H1 (cell line): ENCODE measurements around the gene CCS. TPM values are rescaled to one million over a fixed set of nuclear protein-coding genes. Genes with fewer than 3 reads are reported as not detected.

Experiments used
- CTCF ChIA-PET: fragments of 300-600 bp; sonication (Branson Sonifier 250); formaldehyde crosslinking; loops from one replicate; lab custom pipeline; 2021; ENCODE audit not compliant: partially characterized antibody; lab: Charles Lee
- POLR2A ChIA-PET: fragments of 300-600 bp; sonication (Branson Sonifier 250); formaldehyde crosslinking; loops from one replicate; lab custom pipeline; 2021; ENCODE audit warnings: inconsistent platforms; ENCODE audit not compliant: partially characterized antibody; lab: Charles Lee
- DNase-seq, 2 experiments: peaks; one replicate each; pipeline versions ENCODE4 v3.0.0 to v3.0.0-alpha.2; 2010 to 2022; ENCODE audit warnings: low spot score in 2 of 2, low read depth in 1 of 2, mixed read lengths in 1 of 2
- FAIRE-seq: peaks from 2 replicates; lab custom pipeline; 2011; peaks lifted over from hg19 to GRCh38; lab: Jason Lieb, UNC
- H2AFZ ChIP-seq: 2 replicates; pipeline ENCODE4 v1.8.1; 2012; ENCODE audit warnings: low read length, inconsistent platforms
- H2AK5ac ChIP-seq: 2 replicates; pipeline ENCODE4 v1.6.1; 2013; ENCODE audit warnings: low read depth, low read length
- H2BK120ac ChIP-seq: replicated peaks from 2 replicates; pipeline ENCODE3; 2013; ENCODE audit warnings: low read depth, low read length, inconsistent platforms
- H2BK12ac ChIP-seq: 2 replicates; pipeline ENCODE4 v1.6.1; 2013; ENCODE audit warnings: low read depth, low read length
- H2BK15ac ChIP-seq: 2 replicates; pipeline ENCODE4 v1.6.1; 2013; ENCODE audit warnings: low read length
- H2BK20ac ChIP-seq: 2 replicates; pipeline ENCODE4 v1.6.1; 2013; ENCODE audit warnings: low read length
- H2BK5ac ChIP-seq: 2 replicates; pipeline ENCODE4 v1.6.1; 2013; ENCODE audit warnings: low read depth, low read length
- H3K14ac ChIP-seq: 2 replicates; pipeline ENCODE4 v1.6.1; 2013; ENCODE audit warnings: inconsistent platforms; ENCODE audit not compliant: insufficient read length
- H3K18ac ChIP-seq: 2 replicates; pipeline ENCODE4 v1.6.1; 2013; ENCODE audit warnings: low read length; ENCODE audit errors: extremely low read depth
- H3K23ac ChIP-seq: 2 replicates; pipeline ENCODE4 v1.6.1; 2013; ENCODE audit warnings: inconsistent platforms; ENCODE audit not compliant: insufficient read length
- H3K23me2 ChIP-seq: 2 replicates; pipeline ENCODE4 v1.6.1; 2013; ENCODE audit warnings: low read depth, low read length
- H3K27ac ChIP-seq: 2 replicates; pipeline ENCODE4 v1.6.1; 2011; ENCODE audit warnings: low read depth, low read length, inconsistent platforms
- H3K27me3 ChIP-seq, 4 experiments: replicated peaks in 1 of 4; 1 replicate in 1 of 4; 2 replicates in 3 of 4; pipeline versions ENCODE4 v1.6.1 to v1.8.1; 2011 to 2013; ENCODE audit warnings: low read length in 3 of 4, mild to moderate bottlenecking in 3 of 4, inconsistent platforms in 2 of 4, mixed read lengths in 2 of 4, moderate library complexity in 1 of 4; ENCODE audit not compliant: control insufficient read depth in 3 of 4, insufficient read depth in 3 of 4; ENCODE audit errors: extremely low read depth in 1 of 4
- H3K36me3 ChIP-seq, 4 experiments: 2 replicates each; pipeline versions ENCODE4 v1.6.1 to v1.8.1; 2011 to 2013; ENCODE audit warnings: mild to moderate bottlenecking in 4 of 4, low read length in 3 of 4, moderate library complexity in 2 of 4, control low read depth in 1 of 4, inconsistent platforms in 1 of 4; ENCODE audit not compliant: insufficient read depth in 4 of 4, control insufficient read depth in 2 of 4
- H3K4ac ChIP-seq: replicated peaks from 2 replicates; pipeline ENCODE3; 2013; ENCODE audit warnings: low read length, low read depth, mixed read lengths, inconsistent platforms; ENCODE audit not compliant: insufficient read length
- H3K4me1 ChIP-seq, 4 experiments: replicated peaks in 1 of 4; 1 replicate in 1 of 4; 2 replicates in 3 of 4; pipeline versions ENCODE4 v1.6.1 to v1.8.1; 2011 to 2013; ENCODE audit warnings: low read length in 3 of 4, inconsistent platforms in 2 of 4, mixed read lengths in 1 of 4; ENCODE audit not compliant: insufficient read depth in 4 of 4, control insufficient read depth in 3 of 4
- H3K4me2 ChIP-seq, 2 experiments: 2 replicates each; pipeline versions ENCODE4 v1.6.1 to v1.8.1; 2011 to 2013; ENCODE audit warnings: low read depth in 2 of 2, low read length in 2 of 2, control low read depth in 1 of 2, inconsistent platforms in 1 of 2, mild to moderate bottlenecking in 1 of 2; ENCODE audit not compliant: insufficient read depth in 1 of 2
- H3K4me3 ChIP-seq, 4 experiments: fragments of 200-600, 300-600 bp in 1 of 4; sonication (generic), shearing (Covaris generic), sonication (Bioruptor Twin) in 1 of 4; 2 replicates each; pipeline versions ENCODE4 v1.5.1 to v1.8.1; 2011 to 2016; ENCODE audit warnings: low read length in 4 of 4, low read depth in 3 of 4, control low read depth in 2 of 4, inconsistent platforms in 2 of 4, mild to moderate bottlenecking in 2 of 4, mixed read lengths in 1 of 4, moderate library complexity in 1 of 4; ENCODE audit not compliant: insufficient read depth in 2 of 4; ENCODE audit errors: extremely low read depth in 1 of 4
- H3K56ac ChIP-seq: replicated peaks from 2 replicates; pipeline ENCODE3; 2013; ENCODE audit warnings: low read depth, mild to moderate bottlenecking, mixed read lengths, low read length, inconsistent platforms; ENCODE audit not compliant: insufficient read length
- H3K79me1 ChIP-seq: 2 replicates; pipeline ENCODE4 v1.6.1; 2013; ENCODE audit warnings: low read depth, low read length, control low read depth
- H3K79me2 ChIP-seq, 2 experiments: 2 replicates each; pipeline versions ENCODE4 v1.6.1 to v1.8.1; 2012 to 2013; ENCODE audit warnings: low read length in 2 of 2, mild to moderate bottlenecking in 2 of 2, inconsistent platforms in 1 of 2; ENCODE audit not compliant: insufficient read depth in 2 of 2, control insufficient read depth in 1 of 2
- H3K9ac ChIP-seq, 4 experiments: replicated peaks in 1 of 4; 1 replicate in 1 of 4; 2 replicates in 3 of 4; pipeline versions ENCODE4 v1.6.1 to v1.8.1; 2011 to 2013; ENCODE audit warnings: low read depth in 3 of 4, low read length in 3 of 4, control low read depth in 2 of 4, mild to moderate bottlenecking in 2 of 4, moderate library complexity in 2 of 4, inconsistent platforms in 1 of 4; ENCODE audit errors: extremely low read depth in 1 of 4
- H3K9me3 ChIP-seq, 2 experiments: 2 replicates each; pipeline versions ENCODE4 v1.6.1 to v1.8.1; 2012 to 2013; ENCODE audit warnings: mild to moderate bottlenecking in 2 of 2, moderate library complexity in 2 of 2, control low read depth in 1 of 2, inconsistent platforms in 1 of 2, low read depth in 1 of 2, low read length in 1 of 2, mixed read lengths in 1 of 2; ENCODE audit not compliant: insufficient read depth in 2 of 2
- H4K20me1 ChIP-seq, 2 experiments: replicated peaks in 1 of 2; 2 replicates each; pipeline versions ENCODE3 to v1.8.1; 2011 to 2013; ENCODE audit warnings: inconsistent platforms in 2 of 2, low read length in 2 of 2, mild to moderate bottlenecking in 1 of 2; ENCODE audit not compliant: insufficient read depth in 2 of 2, control insufficient read depth in 1 of 2
- H4K5ac ChIP-seq: 2 replicates; pipeline ENCODE4 v1.6.1; 2013; ENCODE audit warnings: low read length, low read depth, mixed read lengths, inconsistent platforms; ENCODE audit not compliant: insufficient read length
- H4K8ac ChIP-seq: 2 replicates; pipeline ENCODE4 v1.8.0; 2013; ENCODE audit warnings: mild to moderate bottlenecking, moderate library complexity, low read length, inconsistent platforms; ENCODE audit not compliant: insufficient read depth; ENCODE audit errors: extremely low read depth
- H4K91ac ChIP-seq: replicated peaks from 2 replicates; pipeline ENCODE3; 2013; ENCODE audit warnings: low read length, mixed read lengths, inconsistent platforms; ENCODE audit not compliant: insufficient read length
- ASH2L ChIP-seq: fragments of 200-600, 300-600 bp; sonication (generic); IDR thresholded peaks from one replicate; pipeline ENCODE4 v1.7.1; 2017; ENCODE audit warnings: low read length
- BACH1 ChIP-seq: IDR thresholded peaks from 2 replicates; pipeline ENCODE4 v1.6.1; 2012; ENCODE audit warnings: low read length, improper control_type of control experiment
- CBX8 ChIP-seq: fragments of 300-800, 300-1000 bp; sonication (generic); IDR thresholded peaks from 2 replicates; pipeline ENCODE4 v1.7.1; 2016; ENCODE audit warnings: low read depth, low read length, borderline replicate concordance
- CHD1 ChIP-seq: IDR thresholded peaks from 2 replicates; pipeline ENCODE4 v1.6.1; 2012; ENCODE audit warnings: low read depth, low read length, improper control_type of control experiment
- EGR1 ChIP-seq: IDR thresholded peaks from 2 replicates; pipeline ENCODE4 v1.6.1; 2011; ENCODE audit warnings: low read depth, low read length, borderline replicate concordance
- GABPA ChIP-seq: IDR thresholded peaks from 2 replicates; pipeline ENCODE4 v1.6.1; 2011; ENCODE audit warnings: mild to moderate bottlenecking, low read length, moderate library complexity, borderline replicate concordance; ENCODE audit not compliant: insufficient read depth
- NANOG ChIP-seq: IDR thresholded peaks from 2 replicates; pipeline ENCODE4 v1.6.1; 2011; ENCODE audit warnings: low read length, low read depth, mild to moderate bottlenecking, inconsistent platforms; ENCODE audit not compliant: insufficient read depth, poor library complexity, severe bottlenecking
- RBBP5 ChIP-seq: IDR thresholded peaks from 2 replicates; pipeline ENCODE4 v1.7.1; 2012; ENCODE audit warnings: low read depth, mild to moderate bottlenecking, inconsistent platforms, low read length, moderate library complexity, borderline replicate concordance
- RFX5 ChIP-seq: IDR thresholded peaks from 2 replicates; pipeline ENCODE4 v1.6.1; 2011; ENCODE audit warnings: low read depth, low read length, improper control_type of control experiment, borderline replicate concordance
- TAF7 ChIP-seq: optimal IDR thresholded peaks from 2 replicates; pipeline ENCODE3; 2011; ENCODE audit warnings: low read depth, mild to moderate bottlenecking, inconsistent platforms, low read length, moderate library complexity, borderline replicate concordance
- ZNF274 ChIP-seq: IDR thresholded peaks from 2 replicates; pipeline ENCODE4 v1.7.0; 2012; ENCODE audit warnings: low read length, borderline replicate concordance; ENCODE audit errors: extremely low read depth
- WGBS, 2 experiments: shearing (Covaris generic) in 1 of 2; methylation state at CpG; one replicate each; pipeline versions ENCODE4 v1.1.6 to v1.1.7; 2013 to 2015; ENCODE audit warnings: low lambda C conversion rate in 2 of 2, mixed read lengths in 2 of 2, inconsistent platforms in 1 of 2, low coverage in 1 of 2, missing lambda C conversion rate in 1 of 2; ENCODE audit not compliant: insufficient replicate concordance in 2 of 2, insufficient coverage in 1 of 2, insufficient read length in 1 of 2; ENCODE audit errors: extremely low coverage in 1 of 2, missing lambda C conversion rate in 1 of 2; 5-methylcytosine and 5-hydroxymethylcytosine counted together
- polyA plus RNA-seq, 7 experiments: library from polyadenylated mRNA; depleted of rRNA in 3 of 7; stranded (reverse) in 5 of 7; unstranded in 2 of 7; fragments of >200 nt in 5 of 7; fragments of 200-250 nt in 2 of 7; gene quantifications; 1 replicate in 5 of 7; 2 replicates in 1 of 7; 4 replicates in 1 of 7; pipeline versions ENCODE4 v1.2.1 to v1.2.3, GENCODE V29; 2011 to 2013; ENCODE audit warnings: missing spikeins in 2 of 7, mixed read lengths in 2 of 7
- total RNA-seq: library from RNA; stranded (reverse); fragmentation: NEBNext Ultra II Directional; extraction: Animal tissue kit (Norgen Biotek cat#: 25700); gene quantifications from 2 replicates; pipeline ENCODE4 v1.2.1, GENCODE V29; 2021

Gene CCS
- total and polyA plus RNA-seq, 2 of the 8 experiments (the other 6 are each of a cell fraction or from before 2014, with no cell fraction given), result 37.1 to 37.7 TPM

GRCh38 chr11:66579017-66579606 lies 13.9 kb upstream of the CCS start:
- Histone ChIP-seq H3K4ac (no peak overlapping the region), H2BK20ac (no peak overlapping the region), H2AK5ac (no peak overlapping the region), H3K27me3 (peaks cover 0 to 6% (median 1%) of the 10 kb centered on the region in 4 experiments; a peak in 2 of 7 replicates), H2BK12ac (peak overlapping the region; percentile 94; the same call in 1 of the 2 replicates), H2AFZ (peak overlapping the region; percentile 90; the same call in 1 of the 2 replicates), H4K5ac (no peak overlapping the region), H4K91ac (no peak overlapping the region), H3K23ac (no peak overlapping the region), H3K9me3 (peaks cover 2 to 4% of the 10 kb centered on the region in 2 experiments; a peak in 2 of 4 replicates), H2BK15ac (peak overlapping the region; percentile 65), H3K4me3 (no peak overlapping the region), H4K8ac (0 out of 2 replicates have a peak overlapping the region, but pooled peaks have one; percentile 12), H2BK120ac (no peak overlapping the region), H3K36me3 (no peaks in the 10 kb centered on the region), H3K14ac (no peak overlapping the region), H3K4me2 (0 out of 4 replicates have a peak overlapping the region, but pooled peaks of 1 of the 2 experiments have one; percentile 5), H3K27ac (no peak overlapping the region), H2BK5ac (no peak overlapping the region), H3K18ac (no peak overlapping the region), H3K23me2 (no peaks in the 10 kb centered on the region), H3K9ac (no peak overlapping the region), H4K20me1 (no peaks in the 10 kb centered on the region), H3K79me2 (no peaks in the 10 kb centered on the region), H3K56ac (no peak overlapping the region), H3K79me1 (no peaks in the 10 kb centered on the region), H3K4me1 (peaks cover 0 to 6% (median 4%) of the 10 kb centered on the region in 4 experiments; a peak in 5 of 7 replicates)
- 31% methylated on average over 25 of the region's 25 CpGs; no CpG with 5 or more reads in 1 of the 2 experiments for WGBS, 2 experiments
- DNase-seq, result peak in 1 of 2 experiments; percentile 97
- no peak for FAIRE-seq
- ChIA-PET CTCF (interaction anchor here (0.7 to 6.2 kb wide), 23 partner anchors 10 to 1265 kb away, joined by 3 to 46 read pairs (median 4); partner anchors contain the start of genes CCDC87, CCS, CTSF and RBM14), POLR2A (interaction anchor here (0.7 to 6.8 kb wide), 8 partner anchors 10 to 265 kb away, joined by 3 to 51 read pairs (median 4); partner anchors contain the start of genes CCDC87, CCS, CTSF and RBM4B)
- no peak; the same call in 1 of the 2 replicates for TF ChIP-seq GABPA
- TF ChIP-seq ASH2L, result no peak
- TF ChIP-seq CHD1, result no peak
- TF ChIP-seq TAF7, result no peak
- peak; percentile 76; the same call in 1 of the 2 replicates for TF ChIP-seq BACH1
- no peak for TF ChIP-seq RBBP5
- no peak for TF ChIP-seq CBX8
- no peak for TF ChIP-seq RFX5
- TF ChIP-seq NANOG, result no peak
- peak; percentile 84; the same call in 1 of the 2 replicates for TF ChIP-seq EGR1
- TF ChIP-seq ZNF274, result no peak
